HepG2 (cell line): Measurements from ENCODE around the gene ZNF30. TPM values are rescaled to one million over a fixed set of nuclear protein-coding genes. Genes with fewer than 3 reads are reported as not detected.

Source experiments
- ARID3A ChIP-seq: IDR thresholded peaks from 2 replicates; pipeline ENCODE4 v1.6.1; 2012; ENCODE audit warnings: low read depth, low read length, improper control_type of control experiment
- ARNTL ChIP-seq: sonication (generic); formaldehyde crosslinking; IDR thresholded peaks from 2 replicates; pipeline ENCODE4 v1.4.0; 2020; ENCODE audit warnings: mild to moderate bottlenecking, missing genetic modification reagents
- BORCS8-MEF2B ChIP-seq: sonication (generic); formaldehyde crosslinking; IDR thresholded peaks from 2 replicates; pipeline ENCODE4 v1.8.0; 2022; ENCODE audit warnings: mild to moderate bottlenecking, missing genetic modification reagents
- CENPBD1 ChIP-seq: sonication (generic); formaldehyde crosslinking; IDR thresholded peaks from 2 replicates; pipeline ENCODE4 v1.8.0; 2022; ENCODE audit warnings: missing genetic modification reagents, low read depth, mild to moderate bottlenecking, borderline replicate concordance
- CERS6 ChIP-seq: sonication (generic); formaldehyde crosslinking; IDR thresholded peaks from 2 replicates; pipeline ENCODE4 v1.5.0; 2020; ENCODE audit warnings: missing genetic modification reagents
- FOXC1 ChIP-seq: sonication (generic); formaldehyde crosslinking; IDR thresholded peaks from 2 replicates; pipeline ENCODE4 v1.8.0; 2022; ENCODE audit warnings: mild to moderate bottlenecking, missing genetic modification reagents, borderline replicate concordance
- HOXA7 ChIP-seq: sonication (generic); formaldehyde crosslinking; IDR thresholded peaks from 2 replicates; pipeline ENCODE4 v1.8.1; 2022; ENCODE audit warnings: mild to moderate bottlenecking, missing genetic modification reagents, moderate library complexity
- JUN ChIP-seq: sonication (generic); formaldehyde crosslinking; IDR thresholded peaks from 2 replicates; pipeline ENCODE4 v1.4.0; 2020; ENCODE audit warnings: mild to moderate bottlenecking, missing genetic modification reagents
- MIER3 ChIP-seq: IDR thresholded peaks from 2 replicates; pipeline ENCODE4 v1.6.1; 2016; ENCODE audit warnings: missing compliant biosample characterization, borderline replicate concordance
- PCBP2 ChIP-seq: fragments of 200-400 bp; formaldehyde crosslinking; optimal IDR thresholded peaks from 2 replicates; pipeline ENCODE3; 2018; ENCODE audit warnings: low read length, low read depth; ENCODE audit not compliant: poor library complexity, severe bottlenecking
- SALL2 ChIP-seq: sonication (generic); formaldehyde crosslinking; IDR thresholded peaks from 2 replicates; pipeline ENCODE4 v1.8.1; 2023; ENCODE audit warnings: mild to moderate bottlenecking, missing genetic modification reagents, inconsistent platforms
- TOPORS ChIP-seq: sonication (generic); formaldehyde crosslinking; IDR thresholded peaks from 2 replicates; pipeline ENCODE4 v1.8.0; 2023; ENCODE audit warnings: mild to moderate bottlenecking, missing genetic modification reagents
- U2AF1 ChIP-seq: fragments of 200-400 bp; formaldehyde crosslinking; optimal IDR thresholded peaks from 2 replicates; pipeline ENCODE3; 2017; ENCODE audit warnings: mild to moderate bottlenecking, low read depth, low read length
- ZBTB14 ChIP-seq: sonication (generic); formaldehyde crosslinking; IDR thresholded peaks from 2 replicates; pipeline ENCODE4 v1.4.0; 2020; ENCODE audit warnings: missing genetic modification reagents
- ZFP1 ChIP-seq: IDR thresholded peaks from 2 replicates; pipeline ENCODE4 v1.6.1; 2016
- ZFP37 ChIP-seq: sonication (generic); formaldehyde crosslinking; IDR thresholded peaks from 2 replicates; pipeline ENCODE4 v1.4.0; 2020; ENCODE audit warnings: missing genetic modification reagents, borderline replicate concordance
- ZNF292 ChIP-seq: sonication (generic); formaldehyde crosslinking; IDR thresholded peaks from 2 replicates; pipeline ENCODE4 v1.8.1; 2022; ENCODE audit warnings: mild to moderate bottlenecking, low read depth, missing genetic modification reagents, borderline replicate concordance
- ZNF326 ChIP-seq: sonication (generic); formaldehyde crosslinking; IDR thresholded peaks from 2 replicates; pipeline ENCODE4 v1.4.0; 2020; ENCODE audit warnings: missing genetic modification reagents, borderline replicate concordance
- ZNF513 ChIP-seq: sonication (generic); formaldehyde crosslinking; conservative IDR thresholded peaks from 2 replicates; pipeline ENCODE4 v1.5.0; 2020; ENCODE audit warnings: missing genetic modification reagents
- ZNF703 ChIP-seq: sonication (generic); formaldehyde crosslinking; IDR thresholded peaks from 2 replicates; pipeline ENCODE4 v1.5.1; 2020; ENCODE audit warnings: missing genetic modification reagents, mild to moderate bottlenecking, moderate library complexity, borderline replicate concordance
- ZNF749 ChIP-seq: sonication (generic); formaldehyde crosslinking; IDR thresholded peaks from 2 replicates; pipeline ENCODE4 v1.8.0; 2022; ENCODE audit warnings: mild to moderate bottlenecking, missing genetic modification reagents, moderate library complexity, borderline replicate concordance
- ZNF761 ChIP-seq: sonication (generic); formaldehyde crosslinking; conservative IDR thresholded peaks from 2 replicates; pipeline ENCODE4 v1.4.0; 2020; ENCODE audit warnings: mild to moderate bottlenecking, missing genetic modification reagents
- ZNF782 ChIP-seq: sonication (generic); formaldehyde crosslinking; IDR thresholded peaks from 2 replicates; pipeline ENCODE4 v1.4.0; 2020; ENCODE audit warnings: missing genetic modification reagents, mild to moderate bottlenecking, borderline replicate concordance
- polyA plus RNA-seq, 8 experiments: library from polyadenylated mRNA; depleted of rRNA in 3 of 8; stranded (reverse) in 7 of 8; unstranded in 1 of 8; fragments of >200 nt; fragmentation: Illumina TruSeq in 4 of 8; extraction: Trizol in 4 of 8; gene quantifications; 2 replicates each; pipeline versions ENCODE4 v1.2.1 to v1.2.3, GENCODE V29; 2011 to 2016; ENCODE audit warnings: low read depth in 4 of 8, missing spikeins in 1 of 8, mixed read lengths in 1 of 8; ENCODE audit not compliant: insufficient read depth in 1 of 8
- total RNA-seq, 5 experiments: library from RNA; depleted of rRNA; stranded (reverse); fragments of >200 nt; fragmentation: Illumina TruSeq; extraction: Trizol; gene quantifications; 2 replicates each; pipeline ENCODE4 v1.2.3, GENCODE V29; 2016; ENCODE audit warnings: low read depth in 1 of 5

The ZNF30 gene
- total and polyA plus RNA-seq, 2 of the 13 experiments (the other 11 are each of a cell fraction or from before 2014, with no cell fraction given) = 2.3 to 4.4 TPM

DNA sequence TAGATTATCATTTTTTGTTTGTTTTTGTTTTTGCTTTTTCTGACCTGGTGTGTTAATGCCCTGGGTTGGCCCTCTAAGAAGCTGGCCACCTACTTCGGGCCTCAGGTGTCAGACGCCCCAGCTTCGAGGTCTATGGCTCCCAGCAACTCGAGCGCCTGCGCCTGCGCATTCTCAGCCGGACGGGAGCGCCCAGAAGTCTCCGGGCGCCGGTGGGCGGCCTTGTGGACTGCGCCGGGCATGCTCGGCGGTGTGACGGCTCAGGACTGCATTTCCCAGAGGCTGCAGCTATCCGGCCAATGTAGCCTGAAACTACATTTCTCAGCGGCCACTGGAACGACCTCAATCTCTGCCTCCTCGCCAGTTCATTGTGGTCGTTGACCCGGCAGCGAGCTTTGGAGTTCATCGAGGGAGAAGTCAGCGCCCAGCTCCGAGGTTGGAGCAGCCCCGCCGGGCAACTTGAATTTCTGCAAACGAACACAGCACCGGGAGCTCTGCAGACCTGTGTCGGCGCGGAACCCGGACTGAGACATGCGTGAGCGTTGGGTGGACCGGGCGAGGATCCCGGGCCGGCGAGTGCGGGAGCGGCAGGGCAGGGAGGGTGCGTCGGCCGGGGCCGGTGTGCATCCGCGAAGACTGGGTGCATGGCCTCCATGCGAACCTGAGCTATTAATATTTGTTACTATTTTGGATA is at the start of gene ZNF30 (continued):
- TF ChIP-seq ZBTB14 (CRISPR knock-in tag) (no peak), SALL2 (CRISPR knock-in tag) (0 out of 2 replicates have a peak, but pooled peaks have one; percentile 30), ZNF703 (CRISPR knock-in tag) (0 out of 2 replicates have a peak, but pooled peaks have one; percentile 30), PCBP2 (no peak), CERS6 (0 out of 2 replicates have a peak, but pooled peaks have one; percentile 45), ZNF782 (CRISPR knock-in tag) (no peak; the same call in 1 of the 2 replicates), CENPBD1 (CRISPR knock-in tag) (no peak), HOXA7 (no peak), BORCS8-MEF2B (CRISPR knock-in tag) (peak; percentile 81), ZNF761 (CRISPR knock-in tag) (no peak), ZFP37 (CRISPR knock-in tag) (no peak), ZFP1 (CRISPR knock-in tag) (peak; percentile 53; the same call in 1 of the 2 replicates), ARNTL (no peak), ZNF292 (CRISPR knock-in tag) (peak; percentile 76; the same call in 1 of the 2 replicates), MIER3 (CRISPR knock-in tag) (no peak; the same call in 1 of the 2 replicates), U2AF1 (peak; percentile 71), ZNF326 (CRISPR knock-in tag) (no peak), FOXC1 (CRISPR knock-in tag) (peak; percentile 93), TOPORS (CRISPR knock-in tag) (no peak), ZNF513 (CRISPR knock-in tag) (no peak), ARID3A (no peak), ZNF749 (CRISPR knock-in tag) (no peak), JUN (CRISPR knock-in tag) (no peak)
